ENCODE results near the gene SNX10.

Gene SNX10

GRCh38 chr7:26406433-26406832 is 114.8 kb downstream of the SNX10 start:
- no peak for DNase-seq

DNA sequence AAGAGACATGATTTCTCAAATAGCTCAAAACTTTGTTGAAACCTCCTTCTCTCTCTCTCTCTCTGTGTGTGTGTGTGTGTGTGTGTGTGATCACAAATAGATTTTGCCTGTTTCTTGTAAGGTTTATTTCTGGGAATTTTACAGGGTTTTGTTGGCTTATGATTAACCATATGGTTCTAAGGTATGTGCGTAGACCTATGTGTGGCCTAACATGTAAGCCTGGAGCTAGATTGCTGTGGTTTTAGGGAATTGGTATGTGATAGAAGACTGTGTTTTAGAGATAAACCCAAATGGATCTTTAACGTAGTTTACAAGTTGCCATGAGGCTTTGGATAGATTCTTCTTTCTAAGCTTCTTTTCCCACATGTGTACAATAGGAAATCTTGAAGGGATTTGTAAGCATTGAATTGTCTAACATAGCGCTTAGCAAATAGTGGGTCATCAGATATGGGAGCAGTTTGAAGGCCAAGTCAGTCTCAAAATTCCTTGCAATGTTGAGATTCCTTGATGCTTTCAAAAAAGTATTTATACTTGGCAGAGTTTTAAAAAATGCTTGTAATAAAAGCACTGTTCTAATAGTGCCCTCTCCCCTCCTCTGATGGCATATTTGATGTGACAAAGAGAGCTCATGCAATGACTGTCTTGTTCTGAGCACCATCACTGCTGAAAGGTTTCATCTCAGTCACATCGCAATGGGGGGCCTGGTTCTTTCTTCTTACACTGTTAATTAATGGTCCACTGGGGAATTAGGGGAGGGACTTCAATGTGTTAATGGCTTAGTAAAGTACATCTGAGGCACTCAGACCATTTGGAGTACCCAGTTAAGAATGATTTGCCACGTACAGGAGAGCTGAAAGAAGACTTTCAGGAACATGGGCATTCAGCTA is 118.2 kb downstream of the SNX10 start:
- no peak for DNase-seq

DNA sequence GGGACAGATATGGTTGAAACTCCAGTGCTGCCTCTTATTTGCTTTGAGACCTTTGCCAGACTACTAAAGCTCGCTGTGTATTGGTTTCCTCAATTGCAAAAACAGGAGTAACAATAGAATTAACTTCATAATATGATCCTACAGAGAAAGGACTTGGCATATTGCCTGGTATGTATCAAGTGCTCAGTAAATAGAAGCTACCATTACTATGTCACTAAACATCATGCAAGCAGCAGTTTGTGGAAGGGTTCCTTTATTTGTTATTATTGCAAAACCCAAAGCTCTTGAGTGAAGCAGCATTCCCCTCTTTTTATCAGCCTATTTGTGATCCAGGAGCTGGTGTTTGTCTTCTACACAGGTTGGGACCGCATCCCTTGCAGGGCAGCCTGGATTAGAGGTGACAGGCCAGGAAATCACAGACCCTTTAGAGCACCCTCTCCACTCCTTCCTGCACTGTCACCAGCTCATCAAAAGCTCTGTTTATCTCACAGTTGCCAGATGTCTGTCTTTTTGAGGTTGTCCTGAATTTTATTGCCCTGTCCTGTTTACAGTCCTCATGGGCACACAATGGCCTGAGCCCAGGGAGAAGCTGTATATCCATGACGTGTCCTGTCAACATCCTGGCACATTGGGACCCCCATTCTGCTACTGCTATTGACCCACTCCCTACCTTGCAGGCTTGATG is 121.5 kb downstream of the SNX10 start:
- DNase-seq = no peak

DNA sequence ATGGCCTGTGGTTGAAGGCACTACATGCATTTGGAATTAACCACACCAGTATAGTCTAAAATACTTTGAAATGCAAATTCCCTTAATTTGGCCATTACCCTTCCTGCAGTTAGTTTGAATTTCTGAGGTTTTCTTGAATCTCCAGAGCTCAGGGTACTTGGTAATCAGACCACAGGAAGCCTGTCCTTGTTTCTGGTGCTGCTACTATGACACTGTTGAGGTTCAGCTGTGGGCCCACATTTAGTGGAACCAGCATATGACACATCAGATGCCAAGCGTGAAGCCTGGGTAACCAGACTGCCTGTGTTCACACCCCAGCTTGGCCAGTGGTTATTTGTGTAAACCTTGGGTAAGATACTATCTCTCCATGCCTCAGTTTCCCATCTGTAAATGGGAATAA is 124.3 kb downstream of the SNX10 start:
- no peak for DNase-seq

- DNase-seq = no peak
Observed at GRCh38 chr7:26417911-26418413, 126.3 kb downstream of the SNX10 start.

DNA sequence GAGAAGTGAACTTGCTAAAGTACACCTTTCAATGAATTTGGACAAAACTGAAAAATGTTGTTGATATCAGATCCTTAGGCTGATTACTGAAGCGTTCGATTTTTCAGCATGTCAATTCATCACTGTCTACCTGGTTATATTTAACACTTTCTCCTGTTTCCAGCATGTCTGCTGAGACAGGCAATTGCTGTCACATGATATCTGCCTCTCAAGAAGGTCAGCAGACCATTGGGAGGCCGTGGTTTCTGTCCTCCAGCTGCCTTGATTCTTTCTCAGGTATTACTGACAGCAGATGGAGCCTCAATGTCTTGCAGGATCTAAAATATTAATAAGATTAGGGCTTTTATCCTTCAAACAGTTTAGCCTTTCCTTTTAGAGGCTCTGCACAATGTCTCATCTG is 127.5 kb downstream of the SNX10 start:
- DNase-seq = no peak

DNA sequence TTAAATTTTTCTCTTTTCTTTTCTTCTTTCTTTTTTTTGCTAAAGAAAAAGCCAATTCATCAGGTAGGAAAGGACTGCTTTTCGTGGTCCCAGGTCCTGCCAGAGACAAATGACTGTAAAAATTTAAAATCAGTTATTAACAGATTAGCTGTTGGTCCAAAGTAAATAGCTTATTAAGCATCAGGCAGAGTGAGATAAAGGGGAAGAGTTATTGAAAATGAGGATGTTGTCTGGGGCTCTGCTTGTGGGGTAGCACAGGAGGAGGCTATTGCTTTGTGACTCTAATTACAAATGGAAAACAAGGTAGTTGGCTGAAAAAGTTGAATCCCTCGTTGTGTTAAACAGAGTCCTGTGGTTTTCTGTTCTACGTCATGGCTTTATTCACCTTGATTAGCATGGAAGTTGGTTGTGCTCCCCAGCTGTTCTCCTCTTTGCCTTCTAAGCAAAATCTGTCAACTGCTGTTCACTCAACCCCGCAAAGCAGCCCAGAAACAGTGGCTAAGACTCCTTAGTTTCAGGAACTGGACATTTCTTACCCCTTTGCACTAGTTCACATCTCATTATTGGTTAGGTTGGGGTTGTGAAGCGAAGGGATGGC is 128.9 kb downstream of the SNX10 start:
- DNase-seq = no peak

DNA sequence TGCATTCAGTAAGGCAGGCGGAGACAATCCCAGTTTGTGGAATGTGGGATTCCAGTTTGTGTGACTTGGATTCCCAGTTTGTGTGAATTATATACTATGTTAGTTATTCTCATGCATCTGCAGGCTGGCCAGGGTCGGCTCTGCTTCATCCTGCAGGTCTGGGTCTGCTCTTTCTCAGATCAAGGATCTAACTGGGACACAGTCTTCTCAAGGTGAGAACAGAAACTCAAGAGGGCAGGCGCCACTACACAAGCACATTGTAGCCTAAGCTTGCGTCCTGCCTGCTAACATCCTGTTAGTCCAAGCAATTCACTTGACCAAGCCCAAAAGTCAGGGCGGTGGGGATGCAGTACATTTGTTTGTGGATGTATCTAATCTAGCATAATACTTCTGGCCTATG is 131.1 kb downstream of the SNX10 start:
- DNase-seq = no peak

DNA sequence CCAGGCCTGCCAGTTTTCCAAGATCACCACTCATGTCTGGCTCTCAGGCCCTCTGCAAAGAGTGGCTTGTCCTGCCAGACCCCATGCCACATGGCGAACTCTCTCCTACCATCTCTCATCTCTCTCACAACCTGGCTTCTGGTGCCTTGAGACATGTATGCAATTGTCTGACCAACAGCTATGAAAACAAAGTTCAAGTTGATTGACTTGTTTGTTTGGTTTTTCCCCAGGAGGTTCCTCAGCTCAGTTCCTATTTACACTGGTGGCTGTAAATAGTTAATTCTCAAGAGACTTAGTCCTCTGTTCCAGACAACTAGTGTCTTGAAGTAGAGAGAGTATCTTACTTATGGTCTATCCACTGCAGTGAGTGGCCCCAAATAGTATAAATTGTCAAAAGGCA is 131.8 kb downstream of the SNX10 start:
- DNase-seq = no peak

Data from fibroblast of skin of scalp (primary cell).